ENCODE data around the gene DKC1. TPM values are rescaled to one million over a fixed set of nuclear protein-coding genes. Genes with fewer than 3 reads are reported as not detected.

DKC1 gene
- total RNA-seq, 1 donor from 2014 or later, result 62.7 TPM

DNA sequence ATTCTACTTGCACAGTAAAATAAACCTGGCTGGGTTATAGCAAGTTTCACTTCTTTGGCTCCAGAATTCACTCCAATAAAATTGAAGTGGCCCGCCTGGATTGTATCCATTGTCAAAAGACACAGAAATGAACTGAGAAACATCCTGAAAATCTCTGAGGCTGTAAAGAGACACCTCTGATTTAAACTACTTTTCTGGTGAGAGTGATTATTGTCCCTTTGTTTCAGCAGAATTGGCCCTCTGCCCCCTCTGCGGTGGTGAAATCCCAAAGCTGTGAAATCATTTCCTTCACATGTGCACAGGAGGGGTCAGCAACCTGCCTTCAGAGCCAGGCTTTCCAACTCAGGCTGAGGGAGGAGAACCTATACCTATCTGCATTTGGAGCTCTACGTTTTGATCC, 34.8 kb upstream of the DKC1 start:
- TF ChIP-seq, protein P1, sequence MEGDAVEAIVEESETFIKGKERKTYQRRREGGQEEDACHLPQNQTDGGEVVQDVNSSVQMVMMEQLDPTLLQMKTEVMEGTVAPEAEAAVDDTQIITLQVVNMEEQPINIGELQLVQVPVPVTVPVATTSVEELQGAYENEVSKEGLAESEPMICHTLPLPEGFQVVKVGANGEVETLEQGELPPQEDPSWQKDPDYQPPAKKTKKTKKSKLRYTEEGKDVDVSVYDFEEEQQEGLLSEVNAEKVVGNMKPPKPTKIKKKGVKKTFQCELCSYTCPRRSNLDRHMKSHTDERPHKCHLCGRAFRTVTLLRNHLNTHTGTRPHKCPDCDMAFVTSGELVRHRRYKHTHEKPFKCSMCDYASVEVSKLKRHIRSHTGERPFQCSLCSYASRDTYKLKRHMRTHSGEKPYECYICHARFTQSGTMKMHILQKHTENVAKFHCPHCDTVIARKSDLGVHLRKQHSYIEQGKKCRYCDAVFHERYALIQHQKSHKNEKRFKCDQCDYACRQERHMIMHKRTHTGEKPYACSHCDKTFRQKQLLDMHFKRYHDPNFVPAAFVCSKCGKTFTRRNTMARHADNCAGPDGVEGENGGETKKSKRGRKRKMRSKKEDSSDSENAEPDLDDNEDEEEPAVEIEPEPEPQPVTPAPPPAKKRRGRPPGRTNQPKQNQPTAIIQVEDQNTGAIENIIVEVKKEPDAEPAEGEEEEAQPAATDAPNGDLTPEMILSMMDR (conservative IDR thresholded peaks at IDR 0.05), result no peak
- Mint-ChIP-seq H3K27ac (no peak overlapping the region), H3K4me1 (ENCODE audit: unreplicated experiment) (no peaks in the 10 kb centered on the region), H3K4me3 (no peak overlapping the region), H3K9me3 (no peaks in the 10 kb centered on the region), H3K36me3 (no peaks in the 10 kb centered on the region), H3K27me3 (no peaks in the 10 kb centered on the region)
- no peak for DNase-seq (ENCODE audit: extremely low spot score, unreplicated experiment)

DNA sequence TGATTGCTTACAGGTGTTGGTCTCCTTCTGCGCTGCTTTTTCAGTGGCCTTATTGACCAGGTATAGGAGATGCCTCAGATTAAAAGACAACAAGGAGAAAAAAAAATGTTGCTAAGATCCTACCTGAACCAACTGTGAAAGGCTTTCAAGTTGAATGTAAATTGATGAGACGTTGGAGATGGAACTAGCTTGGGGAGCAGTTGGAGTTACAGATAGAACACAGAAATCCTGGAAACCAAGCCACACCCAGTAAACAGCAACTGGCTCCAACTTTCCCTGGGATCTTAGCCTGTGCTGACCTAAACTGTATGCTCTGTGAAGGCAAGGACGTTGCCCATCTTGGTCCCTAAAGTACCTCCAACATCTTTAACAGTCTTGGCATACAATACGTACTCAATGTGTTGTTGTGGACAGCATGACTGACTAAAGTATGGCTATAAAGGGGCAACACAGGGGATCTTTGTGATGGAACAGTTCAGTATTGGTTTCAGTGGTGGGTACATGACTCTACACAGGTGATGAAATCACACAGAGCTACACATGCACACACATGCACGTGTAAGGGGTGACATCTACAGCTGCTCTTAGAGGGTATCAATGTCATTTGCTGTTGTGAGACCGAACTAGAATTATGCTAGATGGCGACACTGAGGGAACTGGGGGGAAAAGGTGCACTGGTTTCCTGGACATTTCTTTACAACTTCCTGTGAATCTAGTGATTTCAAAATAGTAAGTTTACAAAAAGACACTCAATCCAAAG, 34.1 kb upstream of the DKC1 start:
- Mint-ChIP-seq H3K27ac (no peak overlapping the region), H3K36me3 (no peaks in the 10 kb centered on the region), H3K4me1 (ENCODE audit: unreplicated experiment) (no peaks in the 10 kb centered on the region), H3K27me3 (no peaks in the 10 kb centered on the region), H3K4me3 (no peak overlapping the region), H3K9me3 (no peaks in the 10 kb centered on the region)
- no peak for DNase-seq (ENCODE audit: extremely low spot score, unreplicated experiment)
- TF ChIP-seq, protein P1 (conservative IDR thresholded peaks at IDR 0.05), result no peak

DNA sequence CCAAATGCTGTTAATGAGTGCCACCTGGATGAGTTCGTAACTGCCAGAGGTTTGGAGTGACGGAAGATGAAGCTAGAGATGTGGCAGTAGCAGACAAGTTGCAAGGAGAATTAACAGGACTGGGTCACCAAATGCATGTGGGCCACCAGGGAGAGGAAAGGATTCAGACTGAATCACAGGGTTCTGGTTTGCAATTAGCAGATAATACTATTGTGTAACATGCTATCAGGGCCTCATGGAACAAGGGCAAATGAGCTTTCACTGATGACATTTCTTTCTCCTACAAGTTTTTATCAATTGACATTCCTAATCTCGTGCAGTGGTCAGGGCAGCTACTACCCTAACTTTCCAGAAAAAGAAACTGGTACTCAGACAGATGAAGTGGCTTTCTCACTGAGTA, 33.2 kb upstream of the DKC1 start:
- Mint-ChIP-seq H3K4me3 (no peak overlapping the region), H3K27me3 (no peaks in the 10 kb centered on the region), H3K9me3 (no peaks in the 10 kb centered on the region), H3K27ac (no peak overlapping the region), H3K4me1 (ENCODE audit: unreplicated experiment) (no peaks in the 10 kb centered on the region), H3K36me3 (no peaks in the 10 kb centered on the region)
- DNase-seq (ENCODE audit: extremely low spot score, unreplicated experiment), result no peak
- TF ChIP-seq, protein P1 (conservative IDR thresholded peaks at IDR 0.05), result no peak

DNA sequence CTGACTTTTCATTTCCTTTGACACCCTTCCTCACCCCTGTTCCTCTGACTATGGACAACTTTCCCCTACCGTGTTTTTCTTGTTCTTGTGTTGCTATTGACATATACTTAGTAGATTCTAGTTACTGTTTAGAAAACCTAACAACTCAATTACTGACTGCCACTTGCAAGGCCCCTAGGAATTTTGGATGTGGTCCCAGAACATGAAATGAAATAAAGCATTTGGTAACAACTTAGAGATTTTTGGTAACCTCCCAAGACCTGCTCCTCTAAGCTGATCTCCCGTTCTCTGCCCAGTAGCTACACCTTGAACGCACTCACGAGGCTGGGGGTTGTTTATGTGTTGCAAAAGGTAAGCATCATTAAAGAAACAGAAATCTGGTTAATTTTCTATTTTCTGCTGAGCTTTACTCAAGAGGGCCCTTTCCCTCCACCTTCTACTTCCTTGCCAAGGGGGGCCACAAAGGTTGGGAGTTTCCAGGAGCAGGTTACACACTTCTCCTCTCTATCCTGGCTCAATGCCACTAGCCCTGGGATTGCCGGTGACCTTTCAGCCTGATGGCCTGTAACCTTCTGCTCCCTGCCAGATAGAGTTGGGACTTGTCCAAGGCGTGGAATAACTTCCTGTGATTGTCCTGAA, 32.3 kb upstream of the DKC1 start:
- H3K4me3 Mint-ChIP-seq, result no peak overlapping the region
- no peaks in the 10 kb centered on the region for H3K4me1 Mint-ChIP-seq (ENCODE audit: unreplicated experiment)
- no peaks in the 10 kb centered on the region for H3K27me3 Mint-ChIP-seq
- no peak overlapping the region for H3K27ac Mint-ChIP-seq
- DNase-seq (ENCODE audit: extremely low spot score, unreplicated experiment), result no peak
- TF ChIP-seq, protein P1 (conservative IDR thresholded peaks at IDR 0.05), result no peak
- no peaks in the 10 kb centered on the region for H3K9me3 Mint-ChIP-seq
- no peaks in the 10 kb centered on the region for H3K36me3 Mint-ChIP-seq

DNA sequence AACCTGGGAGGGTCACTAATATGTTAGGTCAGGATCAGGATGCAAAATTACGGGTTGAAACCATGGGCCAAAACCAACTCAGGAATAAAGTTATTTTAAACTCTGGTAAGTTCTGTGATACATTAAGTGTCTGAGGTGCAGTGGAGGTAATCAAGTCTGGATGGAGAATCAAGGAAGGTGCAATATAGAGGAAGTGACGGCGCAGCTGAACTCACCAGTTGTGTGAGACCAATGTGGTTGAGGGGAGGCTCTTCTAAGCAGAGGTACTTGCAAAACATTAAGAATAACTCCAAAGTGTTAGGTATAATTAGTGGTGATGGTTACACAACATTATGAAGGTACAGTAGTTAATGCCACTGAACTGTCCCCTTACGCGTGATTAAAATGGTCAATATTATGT, 31.5 kb upstream of the DKC1 start:
- DNase-seq (ENCODE audit: extremely low spot score, unreplicated experiment), result no peak
- Mint-ChIP-seq H3K27me3 (no peaks in the 10 kb centered on the region), H3K4me1 (ENCODE audit: unreplicated experiment) (no peaks in the 10 kb centered on the region)

More for the DNA sequence above, 31.5 kb upstream of the DKC1 start:
- TF ChIP-seq, protein P1 (conservative IDR thresholded peaks at IDR 0.05), result no peak
- no peak overlapping the region for H3K4me3 Mint-ChIP-seq
- H3K9me3 Mint-ChIP-seq, result no peaks in the 10 kb centered on the region
- H3K36me3 Mint-ChIP-seq, result no peaks in the 10 kb centered on the region
- H3K27ac Mint-ChIP-seq, result no peak overlapping the region
